Nephron progenitor cell (in vitro differentiated cells): Measurements from ENCODE around the gene PAX2.
"Not testable (repeated sequence)": the region's sequence is repeated elsewhere in the genome, so short reads cannot be mapped to it uniquely, and the experiment has no call there.

Experiments
- DNase-seq: peaks from one replicate; pipeline ENCODE4 v3.0.0; 2021
- H3K27ac Mint-ChIP-seq: 2 replicates; pipeline ENCODE4 v1.8.0; 2021; ENCODE audit warnings: mild to moderate bottlenecking, moderate library complexity, mixed read lengths
- H3K27me3 Mint-ChIP-seq: 2 replicates; pipeline ENCODE4 v1.8.0; 2021; ENCODE audit warnings: mild to moderate bottlenecking, low read depth, mixed read lengths; ENCODE audit not compliant: poor library complexity
- H3K36me3 Mint-ChIP-seq: 2 replicates; pipeline ENCODE4 v1.8.0; 2021; ENCODE audit warnings: low read depth, mixed read lengths
- H3K4me1 Mint-ChIP-seq: 2 replicates; pipeline ENCODE4 v1.8.0; 2021; ENCODE audit warnings: mixed read lengths
- H3K4me3 Mint-ChIP-seq: 2 replicates; pipeline ENCODE4 v1.8.0; 2021; ENCODE audit warnings: mild to moderate bottlenecking, moderate library complexity, mixed read lengths
- H3K9me3 Mint-ChIP-seq: 2 replicates; pipeline ENCODE4 v1.8.0; 2021; ENCODE audit warnings: mild to moderate bottlenecking, moderate library complexity, mixed read lengths
- TF ChIP-seq, protein P1 (sequence below): fragments of 200-600 bp; sonication (generic); IDR thresholded peaks from 2 replicates; pipeline ENCODE4 v1.5.0; 2021; ENCODE audit warnings: antibody characterized with exemption

The PAX2 gene

DNA sequence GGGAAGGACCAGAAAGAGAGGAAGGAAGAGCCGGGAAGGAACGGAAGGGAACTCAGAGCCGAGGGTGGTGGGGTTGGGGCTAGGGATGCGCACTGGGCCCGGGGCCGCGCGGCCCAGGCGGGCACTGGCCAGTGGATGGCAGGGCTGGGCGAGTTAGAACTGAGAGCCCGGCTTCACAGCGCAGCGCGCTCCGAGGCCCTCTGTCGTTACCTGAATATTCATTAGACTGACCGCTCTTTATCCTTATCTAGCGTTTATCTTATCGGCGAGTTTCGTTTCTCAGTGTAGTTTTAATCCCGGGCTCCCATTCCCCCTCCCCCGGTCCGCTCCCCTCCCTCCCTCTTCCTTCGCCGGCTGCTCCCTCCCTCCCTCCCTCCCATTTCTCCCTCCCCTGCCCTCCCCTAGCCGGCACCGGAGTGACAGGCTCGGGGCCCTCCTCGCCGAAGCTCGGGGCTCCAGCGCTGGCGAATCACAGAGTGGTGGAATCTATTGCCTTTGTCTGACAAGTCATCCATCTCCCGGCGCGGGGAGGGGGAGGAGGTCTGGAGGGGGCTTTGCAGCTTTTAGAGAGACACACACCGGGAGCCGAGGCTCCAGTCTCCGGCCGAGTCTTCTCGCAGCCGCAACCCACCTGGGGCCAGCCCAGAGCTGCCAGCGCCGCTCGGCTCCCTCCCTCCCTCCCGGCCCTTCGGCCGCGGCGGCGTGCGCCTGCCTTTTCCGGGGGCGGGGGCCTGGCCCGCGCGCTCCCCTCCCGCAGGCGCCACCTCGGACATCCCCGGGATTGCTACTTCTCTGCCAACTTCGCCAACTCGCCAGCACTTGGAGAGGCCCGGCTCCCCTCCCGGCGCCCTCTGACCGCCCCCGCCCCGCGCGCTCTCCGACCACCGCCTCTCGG is at the start of gene PAX2:
TSS of gene PAX2 (plus strand) at position 596 of the 895 bp plus-strand sequence. CDS start 679 bp downstream, outside the sequence.
- Mint-ChIP-seq H3K9me3 (no peaks in the 10 kb centered on the region), H3K4me1 (peaks cover 77% of the 10 kb centered on the region), H3K4me3 (peak within 1 kb of the TSS; percentile 96), H3K36me3 (peaks cover 24% of the 10 kb centered on the region), H3K27ac (peak within 1 kb of the TSS; percentile 76), H3K27me3 (peaks cover 77% of the 10 kb centered on the region)
- DNase-seq, result peak; percentile 89
- TF ChIP-seq, protein P1, sequence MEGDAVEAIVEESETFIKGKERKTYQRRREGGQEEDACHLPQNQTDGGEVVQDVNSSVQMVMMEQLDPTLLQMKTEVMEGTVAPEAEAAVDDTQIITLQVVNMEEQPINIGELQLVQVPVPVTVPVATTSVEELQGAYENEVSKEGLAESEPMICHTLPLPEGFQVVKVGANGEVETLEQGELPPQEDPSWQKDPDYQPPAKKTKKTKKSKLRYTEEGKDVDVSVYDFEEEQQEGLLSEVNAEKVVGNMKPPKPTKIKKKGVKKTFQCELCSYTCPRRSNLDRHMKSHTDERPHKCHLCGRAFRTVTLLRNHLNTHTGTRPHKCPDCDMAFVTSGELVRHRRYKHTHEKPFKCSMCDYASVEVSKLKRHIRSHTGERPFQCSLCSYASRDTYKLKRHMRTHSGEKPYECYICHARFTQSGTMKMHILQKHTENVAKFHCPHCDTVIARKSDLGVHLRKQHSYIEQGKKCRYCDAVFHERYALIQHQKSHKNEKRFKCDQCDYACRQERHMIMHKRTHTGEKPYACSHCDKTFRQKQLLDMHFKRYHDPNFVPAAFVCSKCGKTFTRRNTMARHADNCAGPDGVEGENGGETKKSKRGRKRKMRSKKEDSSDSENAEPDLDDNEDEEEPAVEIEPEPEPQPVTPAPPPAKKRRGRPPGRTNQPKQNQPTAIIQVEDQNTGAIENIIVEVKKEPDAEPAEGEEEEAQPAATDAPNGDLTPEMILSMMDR, result no peak

DNA sequence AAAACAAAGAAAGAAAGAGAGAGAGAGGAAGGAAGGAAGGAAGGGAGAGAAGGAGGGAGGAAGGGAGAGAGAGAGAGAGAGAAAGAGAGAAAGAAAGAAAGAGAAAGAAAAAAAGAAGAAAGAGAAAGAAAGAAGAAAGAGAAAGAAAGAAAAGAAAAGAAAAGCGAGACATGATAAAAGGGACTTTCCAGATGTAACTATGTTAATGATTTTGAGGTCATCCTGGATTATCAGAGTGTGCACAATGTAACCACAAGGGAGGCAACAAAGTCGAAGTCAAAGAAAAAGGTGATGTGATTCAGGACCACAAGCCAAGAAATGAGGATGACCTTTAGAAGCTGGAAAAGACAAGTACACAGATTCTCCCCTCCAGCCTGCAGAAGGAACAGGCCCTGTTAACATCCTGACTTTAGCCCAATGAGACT is 48.9 kb upstream of the PAX2 start:
- Mint-ChIP-seq H3K36me3 (no peaks in the 10 kb centered on the region), H3K4me3 (no peak overlapping the region), H3K27me3 (peaks cover under 1% of the 10 kb centered on the region), H3K4me1 (peaks cover 17% of the 10 kb centered on the region), H3K9me3 (no peaks in the 10 kb centered on the region), H3K27ac (peak overlapping the region; percentile 87)
- DNase-seq, result no peak
- TF ChIP-seq, protein P1, result no peak

DNA sequence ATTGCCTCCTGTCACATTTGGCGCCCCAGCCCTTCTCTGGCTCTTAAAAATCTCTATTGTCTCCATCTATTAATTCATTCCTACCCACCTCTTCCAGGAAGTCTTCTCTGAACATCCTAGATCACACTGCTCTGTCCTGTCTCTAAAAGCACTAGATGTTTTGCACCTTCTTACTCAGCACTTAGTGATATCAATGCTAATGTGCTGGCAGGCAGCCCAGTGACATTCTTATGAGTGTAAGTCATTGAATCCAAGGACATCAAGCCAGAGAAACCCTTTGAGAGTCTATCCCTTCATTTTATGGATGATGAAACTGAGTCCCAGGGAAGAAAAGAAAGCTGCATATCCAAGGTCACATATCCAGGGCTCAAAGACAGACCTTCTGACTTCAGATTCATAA is 48.3 kb upstream of the PAX2 start:
- H3K4me3 Mint-ChIP-seq, result no peak overlapping the region
- peaks cover 17% of the 10 kb centered on the region for H3K4me1 Mint-ChIP-seq
- TF ChIP-seq, protein P1, result no peak
- H3K27me3 Mint-ChIP-seq, result no peaks in the 10 kb centered on the region
- peak overlapping the region; percentile 1 for H3K27ac Mint-ChIP-seq
- H3K9me3 Mint-ChIP-seq, result no peaks in the 10 kb centered on the region
- DNase-seq, result no peak
- no peaks in the 10 kb centered on the region for H3K36me3 Mint-ChIP-seq

DNA sequence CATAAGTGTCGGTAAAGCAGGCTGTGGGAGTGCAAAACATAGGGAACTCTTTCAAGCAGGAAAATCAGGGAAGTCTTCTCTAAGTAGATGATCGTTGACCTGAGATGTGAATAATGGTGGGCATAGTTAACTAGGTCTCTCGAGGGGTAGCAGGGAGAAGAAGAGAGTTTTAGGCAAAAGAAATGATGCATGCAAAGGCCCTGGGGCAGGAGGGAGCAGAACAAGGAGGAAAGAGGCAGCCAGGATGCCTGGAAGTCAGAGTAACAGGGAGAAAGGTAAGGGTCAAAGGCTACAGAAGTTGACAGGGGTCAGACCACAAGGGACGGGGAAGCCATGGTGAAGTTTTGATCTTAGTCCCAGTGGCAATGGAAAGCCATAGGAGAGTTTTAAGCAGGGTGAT is 47.8 kb upstream of the PAX2 start:
- H3K27ac Mint-ChIP-seq, result no peak overlapping the region
- no peaks in the 10 kb centered on the region for H3K27me3 Mint-ChIP-seq

DNA sequence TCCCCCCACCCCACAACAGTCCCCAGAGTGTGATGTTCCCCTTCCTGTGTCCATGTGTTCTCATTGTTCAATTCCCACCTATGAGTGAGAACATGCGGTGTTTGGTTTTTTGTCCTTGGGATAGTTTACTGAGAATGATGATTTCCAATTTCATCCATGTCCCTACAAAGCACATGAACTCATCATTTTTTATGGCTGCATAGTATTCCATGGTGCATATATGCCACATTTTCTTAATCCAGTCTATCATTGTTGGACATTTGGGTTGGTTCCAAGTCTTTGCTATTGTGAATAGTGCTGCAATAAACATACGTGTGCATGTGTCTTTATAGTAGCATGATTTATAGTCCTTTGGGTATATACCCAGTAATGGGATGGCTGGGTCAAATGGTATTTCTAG is 43.7 kb upstream of the PAX2 start:
- DNase-seq, H3K27ac Mint-ChIP-seq, H3K9me3 Mint-ChIP-seq, H3K4me3 Mint-ChIP-seq, H3K27me3 Mint-ChIP-seq, H3K36me3 Mint-ChIP-seq: not testable (repeated sequence)
- peaks cover 17% of the 10 kb centered on the region for H3K4me1 Mint-ChIP-seq

More for the DNA sequence above, 47.8 kb upstream of the PAX2 start:
- TF ChIP-seq, protein P1, result no peak
- no peaks in the 10 kb centered on the region for H3K9me3 Mint-ChIP-seq
- no peaks in the 10 kb centered on the region for H3K36me3 Mint-ChIP-seq
- no peak overlapping the region for H3K4me3 Mint-ChIP-seq
- peaks cover 17% of the 10 kb centered on the region for H3K4me1 Mint-ChIP-seq
- no peak for DNase-seq

DNA sequence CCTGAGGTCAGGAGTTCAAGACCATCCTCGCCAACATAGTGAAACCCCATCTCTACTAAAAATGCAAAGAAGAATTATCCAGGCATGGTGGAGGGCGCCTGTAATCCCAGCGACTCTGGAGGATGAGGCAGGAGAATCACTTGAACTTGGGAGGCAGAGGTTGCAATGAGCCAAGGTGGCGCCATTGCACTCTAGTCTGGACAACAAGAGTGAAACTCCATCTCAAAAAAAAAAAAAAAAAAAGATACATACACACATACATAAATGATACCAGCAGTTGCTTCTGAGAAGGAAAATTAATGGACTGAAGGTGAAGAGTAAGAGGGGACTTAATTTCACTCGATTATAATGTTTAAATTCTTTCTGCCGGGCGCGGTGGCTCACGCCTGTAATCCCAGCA is 40.2 kb upstream of the PAX2 start:
- Mint-ChIP-seq H3K4me1 (peaks cover 35% of the 10 kb centered on the region), H3K9me3 (peaks cover 4% of the 10 kb centered on the region), H3K4me3 (no peak overlapping the region), H3K27me3 (peaks cover 5% of the 10 kb centered on the region), H3K36me3 (no peaks in the 10 kb centered on the region), H3K27ac (no peak overlapping the region)
- no peak for DNase-seq
- TF ChIP-seq, protein P1, result no peak
